Measurements from ENCODE around the gene CD5L. TPM values are rescaled to one million over a fixed set of nuclear protein-coding genes. Genes with fewer than 3 reads are reported as not detected.

CD5L gene
- total and polyA plus RNA-seq, 9 of the 15 experiments (the other 6 are each of a cell fraction or from before 2014, with no cell fraction given): not detected

DNA sequence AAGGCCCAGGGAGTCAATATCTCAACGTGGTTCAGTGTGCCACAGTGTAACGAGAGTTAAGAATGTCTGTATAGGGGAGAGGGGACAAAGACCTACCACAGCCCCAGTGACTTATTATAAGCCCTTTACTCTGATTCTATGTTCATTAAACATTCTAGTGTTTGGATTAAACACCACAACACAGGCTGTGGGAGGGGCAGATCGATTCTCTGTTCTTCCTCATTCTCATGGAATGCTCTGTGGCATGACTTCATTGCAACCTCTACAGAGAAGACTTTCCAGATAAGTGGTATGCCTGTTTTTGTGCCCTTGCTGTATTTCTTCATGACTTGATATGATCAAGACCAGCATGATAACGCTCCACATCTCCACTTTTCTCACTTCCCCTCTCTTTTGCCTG, 39.0 kb upstream of the CD5L start:
- Histone ChIP-seq H3K4me1 (replicated peaks in 1 of 2; ENCODE audit: control insufficient read depth in 2 of 2, insufficient read depth in 2 of 2, low read length in 2 of 2) (no peaks in the 10 kb centered on the region), H3K9me1 (ENCODE audit: control insufficient read depth, insufficient read depth, low read length) (no peaks in the 10 kb centered on the region), H3K27me3 (ENCODE audit: control insufficient read depth in 2 of 2, insufficient read depth in 2 of 2, low read length in 2 of 2) (no peaks in the 10 kb centered on the region), H3K9ac (ENCODE audit: insufficient read depth in 1 of 2, low read depth in 2 of 2, low read length in 2 of 2) (no peak overlapping the region), H3K9me3 (replicated peaks; ENCODE audit: control insufficient read depth, insufficient read depth, low read depth, low read length) (no peaks in the 10 kb centered on the region), H3K27ac (ENCODE audit: extremely low read depth, low read depth, low read length) (no peak overlapping the region), H2AFZ (ENCODE audit: low read depth, low read length) (no peak overlapping the region), H3K4me3 (no peak overlapping the region), H3K4me2 (ENCODE audit: insufficient read depth, low read length) (no peak overlapping the region), H4K20me1 (replicated peaks; ENCODE audit: control insufficient read depth, insufficient read depth, low read length) (no peaks in the 10 kb centered on the region), H3K36me3 (ENCODE audit: control insufficient read depth, insufficient read depth, low read length) (no peaks in the 10 kb centered on the region), H3K79me2 (ENCODE audit: control insufficient read depth, insufficient read depth, low read length) (no peaks in the 10 kb centered on the region)
- CTCF ChIA-PET (ENCODE audit: low intra/inter-chr PET ratio): no interaction called here
- WGBS (ENCODE audit: insufficient coverage, low coverage, missing lambda C conversion rate): 0% methylated on average over 4 of the region's 4 CpGs
- FAIRE-seq: no peak
- intact Hi-C loops (cut with micrococcal nuclease) (no loop called here), in situ Hi-C loops (cut with MboI) (no loop called here)
- no peak for ATAC-seq
- POLR2A ChIA-PET: no interaction called here
- TF ChIP-seq FOXA3 (CRISPR knock-in tag; conservative IDR thresholded peaks at IDR 0.05 in 1 of 2, IDR thresholded peaks at IDR 0.05 in 1 of 2) (no peak), POLR2H (tag; IDR thresholded peaks at IDR 0.05; ENCODE audit: low read depth) (no peak), RFX1 (IDR thresholded peaks at IDR 0.05) (no peak), VEZF1 (CRISPR knock-in tag; IDR thresholded peaks at IDR 0.05) (no peak), ATF6 (CRISPR knock-in tag; IDR thresholded peaks at IDR 0.05) (no peak), BCOR (IDR thresholded peaks at IDR 0.05) (no peak), FOS (IDR thresholded peaks at IDR 0.05; ENCODE audit: extremely low read depth, insufficient read length) (no peak), GABPB1 (CRISPR knock-in tag; IDR thresholded peaks at IDR 0.05) (no peak), GATA2 (CRISPR knock-in tag; IDR thresholded peaks at IDR 0.05) (no peak), POLR3G (IDR thresholded peaks at IDR 0.05; ENCODE audit: extremely low read depth, insufficient read length, insufficient replicate concordance) (no peak), EZH2 (IDR thresholded peaks at IDR 0.05; ENCODE audit: borderline replicate concordance, low read depth, low read length) (no peak), ZNF316 (IDR thresholded peaks at IDR 0.05) (no peak), TGIF2 (CRISPR knock-in tag; IDR thresholded peaks at IDR 0.05) (no peak)
- TF ChIP-seq, protein P1, sequence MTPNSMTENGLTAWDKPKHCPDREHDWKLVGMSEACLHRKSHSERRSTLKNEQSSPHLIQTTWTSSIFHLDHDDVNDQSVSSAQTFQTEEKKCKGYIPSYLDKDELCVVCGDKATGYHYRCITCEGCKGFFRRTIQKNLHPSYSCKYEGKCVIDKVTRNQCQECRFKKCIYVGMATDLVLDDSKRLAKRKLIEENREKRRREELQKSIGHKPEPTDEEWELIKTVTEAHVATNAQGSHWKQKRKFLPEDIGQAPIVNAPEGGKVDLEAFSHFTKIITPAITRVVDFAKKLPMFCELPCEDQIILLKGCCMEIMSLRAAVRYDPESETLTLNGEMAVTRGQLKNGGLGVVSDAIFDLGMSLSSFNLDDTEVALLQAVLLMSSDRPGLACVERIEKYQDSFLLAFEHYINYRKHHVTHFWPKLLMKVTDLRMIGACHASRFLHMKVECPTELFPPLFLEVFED (CRISPR knock-in tag; conservative IDR thresholded peaks at IDR 0.05): no peak
- DNase-seq (ENCODE audit: extremely low read depth in 1 of 4, low spot score in 3 of 4): no peak
- BruUV-seq (replicated peaks): no TSS peak

Measured in K562 (cell line).